Activated naive CD4-positive, alpha-beta T cell (primary cell): ENCODE measurements around the gene NUF2.
"Not testable (repeated sequence)": the region's sequence is repeated elsewhere in the genome, so short reads cannot be mapped to it uniquely, and the experiment has no call there.

Source experiments
- DNase-seq, 4 experiments: peaks; one replicate each; lab custom pipeline; 2025; lab: John Stamatoyannopoulos, UW

NUF2 gene

DNA sequence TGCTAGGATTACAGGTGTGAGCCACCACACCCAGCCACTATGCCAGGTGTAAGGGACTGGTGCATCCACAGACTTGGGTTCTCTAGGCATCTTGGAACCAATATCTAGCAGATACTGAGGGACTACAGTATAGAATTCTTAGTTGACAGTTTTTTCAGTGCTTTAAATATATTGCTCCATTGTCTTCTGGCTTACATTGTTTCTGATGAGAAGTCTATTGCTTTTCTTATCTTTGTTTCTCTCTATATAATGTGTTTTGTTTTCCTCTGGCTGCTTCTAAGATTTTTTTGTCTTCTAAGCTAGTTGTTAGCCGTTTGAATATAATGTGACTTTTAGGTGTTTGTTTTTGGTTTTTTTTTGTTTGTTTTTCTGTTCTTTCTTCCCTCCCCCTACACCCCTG, 13.5 kb downstream of the NUF2 start:
- DNase-seq = no peak

GRCh38 chr1:163337631-163338030, 15.9 kb downstream of the NUF2 start:
- DNase-seq = no peak

GRCh38 chr1:163346326-163346870, 24.6 kb downstream of the NUF2 start:
- no peak for DNase-seq

- DNase-seq = no peak
Observed at GRCh38 chr1:163347106-163347505, 25.4 kb downstream of the NUF2 start.

GRCh38 chr1:163351912-163352311, 30.2 kb downstream of the NUF2 start:
- DNase-seq = no peak

DNA sequence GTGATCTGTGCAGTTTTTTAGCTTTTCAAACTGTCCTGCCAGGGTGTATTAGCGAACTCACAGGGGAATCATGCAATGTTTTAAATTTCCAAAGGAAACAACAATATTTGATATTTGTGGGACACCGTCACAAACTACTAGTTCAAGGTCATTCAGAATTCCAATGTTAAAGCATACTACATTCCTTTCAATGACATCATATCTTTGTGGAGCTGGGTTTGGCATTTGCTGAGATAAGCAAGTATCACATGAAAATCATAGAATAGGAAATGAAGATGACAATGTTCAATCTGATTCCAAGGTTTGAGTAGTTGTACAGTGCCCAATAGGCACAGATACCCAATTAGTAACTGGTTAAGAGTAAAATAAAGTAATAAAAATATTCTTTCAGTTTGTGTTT, 35.6 kb downstream of the NUF2 start:
- no peak for DNase-seq

- DNase-seq = not testable (repeated sequence)
Observed at GRCh38 chr1:163358172-163358571, 36.4 kb downstream of the NUF2 start.

DNA sequence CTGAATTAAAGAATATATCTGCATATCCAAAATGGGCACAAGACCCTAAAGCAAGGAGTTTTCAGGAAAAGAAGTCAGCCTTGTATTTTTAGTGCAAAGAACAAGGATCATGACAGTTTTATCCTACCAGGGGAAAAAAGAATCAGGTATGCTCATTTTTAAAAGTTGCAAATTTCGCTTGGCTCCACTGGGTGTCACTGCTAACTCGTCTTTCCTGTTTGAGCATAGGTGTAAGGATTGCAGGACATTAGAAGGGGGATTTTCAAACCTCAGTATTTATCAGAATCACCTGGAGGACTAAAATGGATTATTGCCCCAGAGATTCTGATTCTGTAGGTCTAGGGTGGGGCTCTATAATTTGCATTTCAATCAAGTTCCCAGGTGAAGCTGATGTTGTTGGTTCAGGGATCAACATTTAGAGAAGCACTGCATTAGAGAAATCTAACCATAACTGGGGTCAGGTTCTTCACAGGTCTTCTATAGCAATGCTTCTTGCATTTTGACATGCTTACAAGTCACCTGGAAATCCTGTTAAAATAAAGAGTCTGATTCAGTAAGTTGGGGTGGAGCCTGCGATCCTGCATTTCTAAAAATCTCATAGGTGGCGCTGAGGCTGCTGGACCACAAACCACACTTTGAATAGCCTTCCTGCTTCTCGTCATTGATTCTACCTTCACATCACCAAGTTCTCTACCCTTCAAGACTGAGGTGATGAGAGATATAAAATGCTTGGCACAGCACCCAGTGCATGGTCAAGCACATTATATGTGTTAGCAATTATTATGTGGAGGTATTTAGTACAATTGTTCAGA, 39.6 kb downstream of the NUF2 start:
- DNase-seq = no peak

DNA sequence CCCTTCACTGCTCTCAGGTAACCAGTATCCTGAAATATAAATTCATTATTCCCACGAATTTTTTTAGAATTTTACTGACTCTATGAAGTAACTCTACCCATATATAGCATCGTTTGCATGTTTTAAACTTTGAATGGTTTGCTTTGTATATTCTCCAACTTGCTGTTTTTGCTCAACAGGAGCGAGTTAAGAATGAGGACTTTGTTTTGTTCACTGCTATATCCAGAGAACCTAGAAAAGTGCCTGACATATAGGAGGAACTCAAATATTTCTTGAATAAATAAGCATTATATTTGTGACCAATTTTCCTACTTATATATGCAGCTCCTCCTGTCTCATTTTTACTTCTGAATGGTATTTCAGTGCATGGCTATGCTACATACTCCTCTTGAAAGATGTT, 43.4 kb downstream of the NUF2 start:
- DNase-seq = no peak

GRCh38 chr1:163366555-163366954, 44.8 kb downstream of the NUF2 start:
- no peak for DNase-seq

DNA sequence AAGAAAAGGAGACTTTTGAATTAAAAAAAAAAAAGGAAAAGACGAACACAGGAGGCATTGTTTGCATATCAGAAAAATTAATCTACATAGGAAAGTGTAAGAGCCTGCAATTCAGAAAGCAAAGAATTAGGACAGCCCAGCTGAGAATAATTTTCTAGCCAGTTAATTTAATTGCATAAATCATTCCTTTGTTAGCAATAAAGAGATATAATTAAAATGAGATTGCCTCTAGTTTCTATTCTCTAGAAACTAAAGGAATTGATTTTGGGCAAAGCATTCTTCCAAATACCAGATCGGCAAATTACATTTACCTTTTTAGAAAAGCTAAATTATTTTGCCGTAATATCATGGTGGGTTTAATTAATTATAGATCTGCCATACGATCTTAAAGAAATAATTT, 46.0 kb downstream of the NUF2 start:
- no peak for DNase-seq

DNA sequence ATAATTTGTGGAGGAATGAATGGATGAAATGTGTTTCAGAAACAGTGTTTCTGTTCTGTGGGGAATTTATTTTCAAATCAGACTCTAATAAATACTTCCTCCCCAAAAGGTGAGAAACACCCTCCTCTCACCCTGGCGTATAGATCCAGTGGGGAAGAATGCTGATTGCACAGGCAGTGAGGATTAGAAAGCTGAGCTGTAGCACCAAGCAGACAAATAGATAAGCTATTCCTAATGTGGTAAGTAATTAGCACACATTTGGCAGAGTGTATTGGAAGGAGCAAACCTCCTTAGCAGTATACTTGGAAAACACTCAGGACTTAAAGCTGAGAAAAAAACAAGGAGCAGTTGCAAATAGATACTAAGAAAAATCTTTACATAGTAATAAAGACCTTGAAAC, 50.8 kb downstream of the NUF2 start:
- DNase-seq = no peak

DNA sequence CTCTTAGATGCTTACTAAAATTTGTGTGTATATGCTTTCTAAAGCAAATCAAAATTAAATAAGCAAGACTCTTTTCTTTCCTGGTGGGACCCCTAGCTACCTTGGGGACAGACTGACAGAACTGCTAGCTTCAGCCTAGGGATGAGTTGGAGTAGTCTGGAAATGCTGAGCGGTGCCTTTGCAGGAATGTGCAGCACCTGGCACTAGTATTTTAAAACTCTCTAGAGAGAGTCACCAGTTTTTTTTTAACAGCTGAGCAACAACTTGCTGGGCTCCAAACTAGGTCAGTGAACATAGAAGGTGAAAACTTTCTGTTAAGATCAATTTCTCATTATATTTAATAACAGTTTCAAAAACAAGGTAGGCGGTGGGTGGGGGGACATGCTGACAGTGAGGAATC, 56.8 kb downstream of the NUF2 start:
- no peak for DNase-seq

DNA sequence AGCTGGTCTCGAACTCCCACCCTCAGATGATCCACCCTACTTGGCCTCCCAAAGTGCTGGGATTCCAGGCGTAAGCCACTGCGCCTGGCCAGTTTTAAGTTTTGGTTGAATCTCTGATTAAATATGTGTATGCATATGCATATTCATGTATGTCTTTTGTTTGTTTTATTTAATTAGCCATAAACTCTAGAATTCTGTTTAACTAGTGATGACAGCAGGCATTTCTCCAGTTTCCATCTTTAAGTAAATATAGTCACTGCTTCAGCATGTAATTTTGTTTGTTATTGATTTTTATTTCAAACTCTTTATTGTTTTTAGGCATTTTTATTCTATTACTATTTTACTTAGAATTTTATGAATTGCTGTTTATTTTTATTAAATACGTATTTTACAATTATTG, 58.0 kb downstream of the NUF2 start:
- no peak for DNase-seq

DNA sequence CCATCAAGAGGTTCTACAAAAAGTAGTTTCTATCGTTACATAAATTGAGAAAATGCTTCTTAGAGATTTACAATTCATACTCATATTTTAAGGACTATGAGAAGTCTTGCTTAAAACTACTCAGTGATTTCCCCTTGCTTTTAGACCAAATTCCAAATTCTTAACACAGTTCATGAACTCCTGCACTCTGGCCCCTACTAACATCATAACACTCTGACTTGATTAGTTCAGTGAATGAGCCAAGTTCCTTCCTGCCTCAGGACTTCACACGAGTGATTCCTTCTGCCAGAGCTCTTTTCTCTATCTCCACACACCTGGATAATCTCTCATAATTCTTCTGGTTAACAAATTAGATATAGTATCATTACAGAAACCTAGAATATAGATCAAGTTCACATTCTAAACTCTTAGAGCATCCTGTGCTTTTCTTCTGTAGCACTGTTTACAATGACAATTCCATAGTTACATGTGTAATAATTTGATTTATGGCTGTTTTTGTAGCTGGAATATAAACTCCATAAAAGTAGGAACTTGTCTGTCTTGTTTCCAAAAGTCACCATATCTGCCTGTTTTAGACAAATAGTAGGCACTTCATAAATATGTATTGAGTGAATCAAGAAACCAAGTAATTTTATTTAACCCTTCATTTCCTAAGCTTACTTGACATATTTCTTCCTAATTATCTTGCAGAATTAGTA, 59.9 kb downstream of the NUF2 start:
- no peak for DNase-seq

- no peak for DNase-seq
Observed at GRCh38 chr1:163382395-163382794, 60.6 kb downstream of the NUF2 start.

GRCh38 chr1:163387146-163387545, 65.4 kb downstream of the NUF2 start:
- DNase-seq = no peak

- DNase-seq = no peak
Observed at GRCh38 chr1:163388970-163389369, 67.2 kb downstream of the NUF2 start.

- DNase-seq = no peak
Observed at GRCh38 chr1:163395790-163396189, 74.0 kb downstream of the NUF2 start.

- no peak for DNase-seq
Observed at GRCh38 chr1:163397451-163398200, 75.9 kb downstream of the NUF2 start.

DNA sequence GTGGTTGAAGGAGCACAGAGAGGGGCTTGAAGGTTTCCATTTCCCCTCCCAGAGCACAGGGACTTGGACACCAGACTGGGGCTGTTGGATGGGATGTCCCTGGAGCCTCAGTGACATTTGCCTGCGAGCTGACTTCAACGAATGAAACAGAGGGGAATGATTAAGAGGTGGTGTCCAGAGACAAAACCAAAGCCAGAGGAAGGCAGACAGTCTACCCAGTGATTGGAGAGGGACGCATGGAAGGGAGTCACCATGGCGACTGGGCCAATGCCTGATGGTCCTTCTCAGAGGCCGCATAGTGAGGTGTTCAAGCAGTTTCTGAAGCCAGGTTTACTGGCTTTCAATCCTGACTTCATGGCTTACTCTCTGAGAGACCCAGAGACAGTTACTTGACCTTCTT, 77.2 kb downstream of the NUF2 start:
- DNase-seq = no peak

- DNase-seq = no peak
Observed at GRCh38 chr1:163399976-163400601, 78.3 kb downstream of the NUF2 start.
